PC-9 (cell line): Measurements from ENCODE around the gene STARD10. TPM values are rescaled to one million over a fixed set of nuclear protein-coding genes. Genes with fewer than 3 reads are reported as not detected.

Source experiments
- BruUV-seq: library from RNA; stranded (reverse); fragments of 400-500 nt; replicated peaks from 2 replicates; lab custom pipeline; 2021; lab: Mats Ljungman, UMichigan
- CTCF ChIA-PET: fragments of 300-600 bp; sonication (Branson Sonifier 250); formaldehyde crosslinking; loops from one replicate; lab custom pipeline; 2022; ENCODE audit warnings: antibody characterized with exemption; lab: Charles Lee
- POLR2A ChIA-PET: fragments of 300-600 bp; sonication (Branson Sonifier 250); formaldehyde crosslinking; loops from one replicate; lab custom pipeline; 2022; ENCODE audit warnings: antibody characterized with exemption; ENCODE audit not compliant: unreplicated experiment; lab: Charles Lee
- DNase-seq, 2 experiments: peaks; one replicate each; pipeline versions ENCODE4 v3.0.0 to v3.0.0-alpha.2; 2015 to 2022; ENCODE audit warnings: mixed read lengths in 1 of 2
- H2AFZ ChIP-seq: fragments of 200-600 bp; sonication (generic); 2 replicates; pipeline ENCODE4 v1.8.1; 2017; ENCODE audit warnings: antibody characterized with exemption
- H3F3A ChIP-seq: fragments of 200-600 bp; sonication (generic); 2 replicates; pipeline ENCODE4 v1.8.1; 2017; ENCODE audit warnings: antibody characterized with exemption, mild to moderate bottlenecking, low read depth; ENCODE audit not compliant: insufficient read depth
- H3K27ac ChIP-seq: fragments of 200-600 bp; sonication (generic); 2 replicates; pipeline ENCODE4 v1.6.1; 2016; ENCODE audit warnings: mixed run types
- H3K27me3 ChIP-seq: fragments of 200-600 bp; sonication (generic); 2 replicates; pipeline ENCODE4 v1.6.1; 2016; ENCODE audit warnings: low read depth, mixed run types; ENCODE audit not compliant: insufficient read depth
- H3K36me3 ChIP-seq: fragments of 200-600 bp; sonication (generic); 2 replicates; pipeline ENCODE4 v1.6.1; 2016; ENCODE audit warnings: low read depth, mixed run types
- H3K4me1 ChIP-seq: fragments of 200-600 bp; sonication (generic); replicated peaks from 2 replicates; pipeline ENCODE4 v1.6.1; 2016; ENCODE audit warnings: mixed run types; ENCODE audit not compliant: insufficient read depth
- H3K4me2 ChIP-seq: fragments of 200-600 bp; sonication (generic); 2 replicates; pipeline ENCODE4 v1.6.1; 2017; ENCODE audit warnings: mixed run types
- H3K4me3 ChIP-seq: fragments of 200-600 bp; sonication (generic); 2 replicates; pipeline ENCODE4 v1.6.1; 2016; ENCODE audit warnings: mixed run types
- H3K79me2 ChIP-seq: fragments of 200-600 bp; sonication (generic); 2 replicates; pipeline ENCODE4 v1.6.1; 2017; ENCODE audit warnings: low read depth, mixed run types
- H3K9me2 ChIP-seq: fragments of 200-600 bp; sonication (generic); 2 replicates; pipeline ENCODE4 v1.8.1; 2017; ENCODE audit warnings: mild to moderate bottlenecking; ENCODE audit not compliant: insufficient read depth
- H3K9me3 ChIP-seq: fragments of 200-600 bp; sonication (generic); 2 replicates; pipeline ENCODE4 v1.8.1; 2016; ENCODE audit warnings: low read depth; ENCODE audit not compliant: insufficient read depth
- H4K20me1 ChIP-seq: fragments of 200-600 bp; sonication (generic); 2 replicates; pipeline ENCODE4 v1.8.1; 2017; ENCODE audit not compliant: insufficient read depth
- CTCF ChIP-seq: fragments of 200-600 bp; sonication (generic); conservative IDR thresholded peaks from 2 replicates; pipeline ENCODE4 v1.6.1; 2017; ENCODE audit warnings: mixed run types, antibody characterized with exemption, mild to moderate bottlenecking, moderate library complexity
- EZH2 ChIP-seq: fragments of 200-600 bp; sonication (generic); IDR thresholded peaks from 2 replicates; pipeline ENCODE4 v1.8.0; 2017; ENCODE audit warnings: antibody characterized with exemption, low read depth
- intact Hi-C: fragments of 100-400 bp; cut with micrococcal nuclease; formaldehyde crosslinking; loops from one replicate; pipeline ENCODE4 v1.10.0; 2022; ENCODE audit not compliant: unreplicated experiment
- total RNA-seq: library from RNA; stranded (reverse); gene quantifications from 2 replicates; pipeline ENCODE4 v1.2.3, GENCODE V29; 2021

STARD10 gene
- total RNA-seq, 1 experiment from 2014 or later, result 145 TPM

GRCh38 chr11:72711141-72711540 lies 82.7 kb downstream of the STARD10 start:
- DNase-seq, result no peak
- ChIA-PET POLR2A (no interaction called here), CTCF (no interaction called here)
- Histone ChIP-seq H2AFZ (no peak overlapping the region), H3K4me2 (no peak overlapping the region), H3K27ac (no peak overlapping the region), H3K4me3 (no peak overlapping the region), H3K27me3 (no peaks in the 10 kb centered on the region), H3K36me3 (peaks cover 2% of the 10 kb centered on the region; the same call in 1 of the 2 replicates), H3K4me1 (no peaks in the 10 kb centered on the region), H3K9me2 (no peaks in the 10 kb centered on the region), H3F3A (peaks cover 7% of the 10 kb centered on the region; the same call in 1 of the 2 replicates), H3K9me3 (no peaks in the 10 kb centered on the region), H3K79me2 (no peaks in the 10 kb centered on the region), H4K20me1 (peaks cover 30% of the 10 kb centered on the region)
- intact Hi-C loops, result no loop called here
- no peak for TF ChIP-seq EZH2
- BruUV-seq, result no TSS peak

- Histone ChIP-seq H3K79me2 (no peaks in the 10 kb centered on the region), H4K20me1 (peaks cover 35% of the 10 kb centered on the region), H3F3A (peaks cover 5% of the 10 kb centered on the region), H2AFZ (no peak overlapping the region), H3K36me3 (peaks cover 8% of the 10 kb centered on the region; the same call in 1 of the 2 replicates), H3K27me3 (no peaks in the 10 kb centered on the region), H3K9me2 (no peaks in the 10 kb centered on the region), H3K9me3 (no peaks in the 10 kb centered on the region), H3K4me3 (no peak overlapping the region), H3K27ac (no peak overlapping the region), H3K4me1 (no peaks in the 10 kb centered on the region), H3K4me2 (no peak overlapping the region)
- TF ChIP-seq EZH2 (no peak), CTCF (no peak)
- ChIA-PET POLR2A (no interaction called here), CTCF (no interaction called here)
- no peak for DNase-seq
- no TSS peak for BruUV-seq
- intact Hi-C loops, result no loop called here
Measured at GRCh38 chr11:72710278-72710677, 83.6 kb downstream of the STARD10 start.

- H3K27ac ChIP-seq, result no peak overlapping the region
- peaks cover 30% of the 10 kb centered on the region for H4K20me1 ChIP-seq
- peaks cover 8% of the 10 kb centered on the region; the same call in 1 of the 2 replicates for H3K36me3 ChIP-seq
- H3K9me2 ChIP-seq, result no peaks in the 10 kb centered on the region
- H3K4me2 ChIP-seq, result no peak overlapping the region
- intact Hi-C loops, result no loop called here
- no peaks in the 10 kb centered on the region for H3K9me3 ChIP-seq
- H3K4me1 ChIP-seq, result no peaks in the 10 kb centered on the region
- DNase-seq, result no peak
- H3K79me2 ChIP-seq, result no peaks in the 10 kb centered on the region
- ChIA-PET POLR2A (interaction anchor here (0.6 kb wide), 1 partner anchor 40 kb away, joined by 4 read pairs; no protein-coding TSS in a partner anchor), CTCF (interaction anchor here (0.5 to 0.6 kb wide), 3 partner anchors 90 to 579 kb away, joined by 5 to 11 read pairs (median 5); no protein-coding TSS in a partner anchor)
- BruUV-seq, result no TSS peak
- no peak overlapping the region for H3K4me3 ChIP-seq
- no peak for TF ChIP-seq EZH2
- no peak for TF ChIP-seq CTCF
- H3K27me3 ChIP-seq, result no peaks in the 10 kb centered on the region
- no peaks in the 10 kb centered on the region; the same call in 1 of the 2 replicates for H3F3A ChIP-seq
- H2AFZ ChIP-seq, result no peak overlapping the region
Measured at GRCh38 chr11:72709478-72710238, 84.2 kb downstream of the STARD10 start.
